ENCODE results near the gene DERL3.

Gene DERL3

DNA sequence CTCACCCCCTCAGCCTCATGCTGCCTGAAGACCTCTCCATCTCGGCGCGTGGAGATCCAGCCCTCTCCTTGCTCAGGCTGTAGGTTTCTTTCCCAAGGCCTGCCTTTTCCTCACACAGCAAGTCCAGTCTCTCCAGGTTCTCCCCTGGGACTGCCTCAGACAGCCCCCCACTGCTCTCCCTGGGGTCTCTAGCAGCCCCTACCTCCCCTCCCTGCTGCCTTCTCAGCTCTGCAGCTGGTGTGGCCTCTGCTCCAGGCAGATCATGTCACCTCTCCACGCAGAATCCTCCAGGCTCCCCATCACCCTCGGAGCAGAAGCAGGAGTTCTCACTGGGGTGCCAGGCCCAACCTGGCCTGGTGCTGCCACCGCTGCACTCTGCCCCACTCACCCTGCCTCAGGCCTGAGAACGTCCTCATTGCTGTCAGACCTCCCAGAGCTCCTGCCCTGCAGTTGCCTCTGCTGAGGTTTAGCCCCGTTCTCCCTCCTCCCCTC, 36.9 kb downstream of the DERL3 start:
- DNase-seq (ENCODE audit: low read depth), result no peak

- no peak for DNase-seq (ENCODE audit: low read depth)
Measured at GRCh38 chr22:23801238-23801821, 37.5 kb downstream of the DERL3 start.

DNA sequence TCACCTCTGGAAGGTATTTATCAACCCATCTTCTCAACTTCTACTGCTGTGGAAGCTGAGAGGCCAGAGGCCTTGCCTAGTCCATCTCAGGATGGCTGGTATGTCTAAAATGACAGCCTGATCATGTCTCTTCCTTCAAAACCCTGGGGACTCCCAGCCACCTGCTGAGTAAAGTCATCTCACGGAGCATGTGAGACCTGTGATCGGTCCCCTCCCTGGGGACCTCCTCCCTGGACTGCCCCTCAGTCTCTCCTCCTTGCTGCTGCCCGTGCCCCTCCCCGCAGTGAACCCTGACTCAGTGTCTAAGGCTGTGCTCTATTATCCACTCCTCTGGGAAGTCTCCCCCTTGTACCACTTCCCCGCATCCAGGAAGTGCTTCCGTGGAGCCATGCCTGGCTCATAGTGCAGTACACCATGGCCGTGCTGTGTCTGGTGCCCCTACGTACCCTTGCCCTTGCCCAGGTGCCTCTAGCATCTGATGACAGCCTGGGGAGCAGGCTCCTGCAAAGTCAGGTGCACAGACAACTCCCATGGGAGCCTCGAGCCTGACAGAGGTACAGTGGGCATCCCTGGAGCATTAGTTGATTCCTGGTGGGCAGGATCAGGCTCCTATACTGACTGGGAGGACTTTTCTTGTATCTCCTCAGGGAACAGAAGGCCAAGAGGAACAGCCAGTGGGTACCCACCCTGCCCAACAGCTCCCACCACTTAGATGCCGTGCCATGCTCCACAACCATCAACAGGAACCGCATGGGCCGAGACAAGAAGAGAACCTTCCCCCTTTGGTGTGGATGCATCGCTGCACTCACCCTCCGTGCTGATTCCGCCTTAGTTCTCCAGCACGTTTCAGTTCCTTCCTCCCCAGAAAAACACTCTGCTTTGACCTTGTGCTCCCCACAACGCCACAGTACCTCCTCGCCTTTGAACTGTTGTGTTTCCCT, 38.2 kb downstream of the DERL3 start:
- no peak for DNase-seq (ENCODE audit: low read depth)

- no peak for DNase-seq (ENCODE audit: low read depth)
Measured at GRCh38 chr22:23796461-23796860, 42.3 kb downstream of the DERL3 start.

- DNase-seq (ENCODE audit: low read depth), result no peak
Measured at GRCh38 chr22:23793326-23793725, 45.5 kb downstream of the DERL3 start.

GRCh38 chr22:23791738-23792645, 46.8 kb downstream of the DERL3 start:
- no peak for DNase-seq (ENCODE audit: low read depth)

GRCh38 chr22:23790819-23791737, 47.7 kb downstream of the DERL3 start:
- DNase-seq (ENCODE audit: low read depth), result no peak

GRCh38 chr22:23789638-23790037, 49.2 kb downstream of the DERL3 start:
- no peak for DNase-seq (ENCODE audit: low read depth)

DNA sequence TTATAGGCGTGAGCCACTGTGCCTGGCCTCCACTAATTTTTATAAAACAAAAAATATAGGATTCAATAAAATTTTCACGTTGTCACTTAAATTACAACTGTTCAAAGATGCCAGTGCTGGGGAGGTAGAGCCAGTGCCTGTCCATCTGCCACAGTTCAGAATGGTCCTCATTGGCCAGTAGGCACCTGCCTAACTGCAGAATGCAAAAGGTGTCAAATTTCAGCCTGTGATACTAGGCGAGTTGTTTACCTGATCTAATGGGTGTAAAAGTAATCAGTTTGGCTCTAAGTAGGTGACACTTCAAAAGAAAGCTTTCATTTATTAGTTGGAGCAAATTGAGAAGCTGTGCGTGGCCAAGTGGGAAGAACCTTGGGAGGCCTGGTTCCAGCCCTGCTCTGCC, 49.7 kb downstream of the DERL3 start:
- no peak for DNase-seq (ENCODE audit: low read depth)

GRCh38 chr22:23787910-23788309, 50.9 kb downstream of the DERL3 start:
- DNase-seq (ENCODE audit: low read depth), result no peak

GRCh38 chr22:23787600-23787896, 51.3 kb downstream of the DERL3 start:
- no peak for DNase-seq (ENCODE audit: low read depth)

DNA sequence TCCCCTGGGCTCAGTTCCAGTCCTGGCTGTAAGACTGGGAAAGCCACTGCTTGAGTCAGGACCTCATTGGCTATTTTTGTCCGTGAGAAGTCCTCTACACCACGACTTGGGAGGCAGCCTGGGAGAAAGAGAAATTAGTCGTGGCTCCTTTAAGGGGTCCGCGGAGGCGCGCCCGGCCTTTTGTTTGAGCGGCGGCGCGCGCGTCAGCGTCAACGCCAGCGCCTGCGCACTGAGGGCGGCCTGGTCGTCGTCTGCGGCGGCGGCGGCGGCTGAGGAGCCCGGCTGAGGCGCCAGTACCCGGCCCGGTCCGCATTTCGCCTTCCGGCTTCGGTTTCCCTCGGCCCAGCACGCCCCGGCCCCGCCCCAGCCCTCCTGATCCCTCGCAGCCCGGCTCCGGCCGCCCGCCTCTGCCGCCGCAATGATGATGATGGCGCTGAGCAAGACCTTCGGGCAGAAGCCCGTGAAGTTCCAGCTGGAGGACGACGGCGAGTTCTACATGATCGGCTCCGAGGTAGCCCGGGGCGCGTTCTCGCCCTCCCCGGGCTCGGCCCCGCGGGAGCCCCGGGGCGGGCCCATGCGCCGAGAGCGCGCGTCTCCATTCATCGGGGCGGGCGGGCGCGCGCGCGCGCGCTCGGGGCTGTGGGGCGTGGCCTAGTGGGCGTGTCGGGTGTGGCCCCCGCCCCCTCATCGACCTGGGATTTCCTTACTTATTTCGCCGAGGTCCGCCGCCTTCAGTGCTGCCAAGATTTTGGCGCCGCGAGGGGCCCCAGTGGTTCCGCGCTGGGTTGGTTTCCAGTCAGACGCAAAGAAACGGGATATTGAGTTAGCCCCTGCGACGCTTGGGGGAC, 51.8 kb downstream of the DERL3 start, which contains the start of gene SMARCB1:
Gene SMARCB1, plus strand, starts transcription at position 215 of the 848 bp plus-strand sequence. Its CDS starts 204 bp downstream, at position 419.
- peak; percentile 81 for DNase-seq (ENCODE audit: low read depth)

GRCh38 chr22:23786261-23786710, 52.5 kb downstream of the DERL3 start:
- DNase-seq (ENCODE audit: low read depth), result no peak

Data from stimulated activated CD8-positive, alpha-beta memory T cell treated with anti-CD3 and anti-CD28 coated beads, Interleukin-4, amount 100 ng/mL, for 24 hours (primary cell).